Stimulated activated CD4-positive, alpha-beta T cell treated with anti-CD3 and anti-CD28 coated beads, Interleukin-12 subunit alpha, Interleukin-12 subunit beta, amount 100 ng/mL, for 4 hours (primary cell): ENCODE data around the gene TFF1.
"Not testable (repeated sequence)": the region's sequence is repeated elsewhere in the genome, so short reads cannot be mapped to it uniquely, and the experiment has no call there.

ENCODE experiments used
- DNase-seq: peaks from one replicate; pipeline ENCODE4 v3.0.0-alpha.2; 2020

TFF1 gene

GRCh38 chr21:42366292-42367010, at the start of gene TFF1:
TFF1 (minus strand) TSS chr21:42366535; CDS start chr21:42366495, 40 bp downstream.
- DNase-seq: no peak

- peak; percentile 89 for DNase-seq
Measured at GRCh38 chr21:42414928-42415769, 48.8 kb upstream of the TFF1 start.

GRCh38 chr21:42414553-42414927, 48.2 kb upstream of the TFF1 start:
- no peak for DNase-seq

DNA sequence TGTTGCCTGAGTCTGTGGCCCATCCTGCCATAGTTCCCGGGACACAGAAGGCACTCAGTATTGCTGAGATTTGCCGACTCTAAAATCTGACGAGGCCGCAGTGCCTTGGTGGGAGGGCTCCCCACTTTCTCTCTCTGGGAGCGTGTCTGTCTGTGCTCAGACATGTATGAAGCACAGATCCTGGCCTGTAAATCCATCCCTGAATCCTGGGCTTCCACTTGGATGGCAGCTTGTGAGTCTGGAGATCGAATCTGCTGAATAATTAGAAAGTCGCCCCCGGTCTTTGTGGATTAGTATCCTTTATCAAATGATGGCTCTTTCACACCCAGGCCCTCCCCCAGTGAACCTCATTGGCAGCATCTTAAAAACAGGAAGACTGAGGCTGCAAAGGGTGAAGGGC, 47.7 kb upstream of the TFF1 start:
- no peak for DNase-seq

DNA sequence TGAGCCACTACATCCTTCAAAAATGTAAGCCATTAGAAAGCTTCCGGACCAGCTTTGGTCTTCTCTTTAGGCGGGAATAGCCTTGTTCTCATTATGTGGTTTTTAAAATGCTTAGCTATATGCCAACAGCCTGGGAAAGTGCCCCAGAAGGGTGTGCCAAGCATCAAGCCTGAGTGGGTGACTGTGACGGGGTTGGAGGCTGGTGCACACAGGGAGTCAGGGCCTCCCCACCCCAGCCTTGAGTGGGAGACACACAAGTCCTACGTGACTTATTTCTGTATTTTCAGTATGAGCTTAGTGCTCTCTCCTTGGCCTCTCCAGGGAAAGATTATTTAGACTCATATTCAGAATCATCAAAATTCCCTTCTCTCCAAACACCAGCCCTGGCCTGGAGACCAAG, 47.2 kb upstream of the TFF1 start:
- peak; percentile 49 for DNase-seq

DNA sequence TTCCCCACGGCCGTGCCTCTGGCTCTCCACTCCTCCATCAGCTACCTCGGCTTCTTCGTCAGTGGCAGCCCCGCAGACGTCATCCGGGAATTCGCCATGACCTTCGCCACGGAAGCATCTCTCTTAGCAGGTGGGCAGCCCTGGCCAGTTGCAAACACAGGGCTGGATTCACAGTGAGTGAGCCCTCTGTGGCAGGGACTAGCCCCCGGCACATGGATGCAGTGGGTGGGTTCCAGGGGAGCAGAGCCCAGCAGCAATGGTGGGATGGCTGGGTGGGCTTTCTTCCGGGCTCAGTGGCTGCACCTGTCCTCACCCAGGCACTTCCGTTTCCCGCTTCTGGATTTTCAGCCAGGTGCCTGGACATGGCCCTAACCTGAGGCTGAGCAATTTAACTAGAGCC, 46.8 kb upstream of the TFF1 start:
- DNase-seq: no peak

DNA sequence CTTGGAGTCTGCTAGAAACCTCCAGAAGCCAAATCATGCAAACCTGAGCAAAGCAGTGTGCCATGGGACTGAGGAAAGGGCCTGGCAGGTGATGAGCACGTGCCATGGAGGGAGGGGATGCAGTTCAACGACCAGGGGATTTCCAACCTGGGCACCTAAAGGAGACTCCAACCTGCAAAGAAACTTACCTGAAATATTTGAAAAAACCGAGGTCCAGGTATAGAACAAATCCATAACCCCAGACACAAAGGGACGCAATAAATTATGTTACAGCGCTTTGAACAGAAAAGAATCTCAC, 46.2 kb upstream of the TFF1 start:
- no peak for DNase-seq

DNA sequence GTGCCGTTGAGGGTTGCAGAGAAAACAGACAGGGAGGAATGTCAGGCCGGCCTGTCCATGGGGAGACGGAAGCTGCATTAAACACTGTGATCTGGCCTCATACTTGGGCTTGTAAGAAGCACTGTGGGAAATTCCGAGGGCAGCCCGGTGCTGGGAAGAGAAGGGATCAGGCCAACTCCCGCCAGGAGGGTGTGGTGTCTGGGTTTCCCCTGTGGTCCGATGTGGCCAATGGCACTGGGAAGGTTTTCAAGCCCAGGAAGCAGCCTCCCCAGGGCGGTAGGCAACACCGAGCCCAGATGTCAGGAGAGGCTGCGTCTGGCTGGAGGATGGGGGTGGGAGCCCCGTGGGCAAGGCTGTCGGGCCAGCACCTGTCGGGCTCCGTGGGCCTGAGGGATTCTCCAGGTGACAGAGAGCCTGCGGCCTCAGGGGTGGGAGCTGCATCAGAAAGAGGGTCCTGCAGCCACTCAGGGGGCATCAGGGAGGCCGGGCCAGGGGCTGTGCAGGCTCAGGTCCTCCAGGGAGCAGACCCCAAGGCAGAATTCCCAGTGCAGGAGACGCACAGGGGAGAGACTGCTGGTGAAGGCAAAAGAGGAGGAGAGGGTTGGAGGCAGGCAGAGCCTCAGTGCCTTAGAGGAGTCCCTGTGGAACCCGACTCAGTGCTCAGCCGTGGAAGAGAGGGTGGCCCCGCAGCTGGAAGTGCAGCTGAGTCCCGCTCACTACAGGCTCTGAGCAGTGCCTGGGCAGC, 45.7 kb upstream of the TFF1 start:
- DNase-seq: no peak

DNA sequence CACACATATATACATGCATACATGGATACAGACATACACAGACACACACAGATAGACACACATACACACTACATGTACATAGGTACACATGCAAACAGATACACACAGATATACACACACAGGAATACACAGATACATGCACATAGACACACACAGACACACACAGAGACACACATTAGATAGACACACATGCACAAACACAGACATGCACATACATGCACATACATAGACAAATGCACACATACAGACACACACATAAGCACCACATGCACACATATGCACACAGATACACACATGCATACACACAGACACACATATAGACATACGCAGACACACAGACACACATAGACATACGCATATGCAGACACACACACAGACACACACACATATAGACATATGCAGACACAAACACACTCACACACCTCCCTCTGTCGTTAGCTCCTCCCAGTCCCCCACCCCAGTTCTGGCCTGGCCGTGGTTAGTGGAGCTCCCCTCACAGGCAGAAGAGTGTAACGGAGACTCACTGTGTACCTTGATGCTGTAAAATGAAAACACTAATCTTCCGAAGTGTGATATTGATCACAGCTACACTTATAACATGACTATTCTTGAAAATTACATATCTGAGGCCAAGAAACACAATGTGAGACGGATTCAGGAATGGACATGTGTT, 45.0 kb upstream of the TFF1 start:
- DNase-seq: no peak

- no peak for DNase-seq
Measured at GRCh38 chr21:42409366-42409765, 43.0 kb upstream of the TFF1 start.

DNA sequence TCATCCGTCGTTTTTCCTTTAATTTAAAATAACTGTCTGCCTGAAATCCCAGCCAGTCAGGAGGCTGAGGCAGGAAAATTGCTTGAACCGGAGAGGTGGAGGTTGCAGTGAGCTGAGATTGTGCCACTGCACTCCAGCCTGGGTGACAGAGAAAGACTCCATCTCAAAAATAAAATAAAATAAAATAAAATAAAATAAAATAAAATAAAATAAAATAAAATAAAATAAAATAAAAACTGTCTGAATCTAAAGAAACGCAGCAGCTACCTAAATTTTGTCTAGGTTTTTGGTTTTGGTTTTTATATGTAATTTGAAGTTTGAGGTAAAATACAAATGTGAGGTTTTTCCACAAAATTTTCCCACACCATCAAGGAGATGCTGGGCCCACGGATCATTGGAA, 42.4 kb upstream of the TFF1 start:
- DNase-seq: not testable (repeated sequence)

DNA sequence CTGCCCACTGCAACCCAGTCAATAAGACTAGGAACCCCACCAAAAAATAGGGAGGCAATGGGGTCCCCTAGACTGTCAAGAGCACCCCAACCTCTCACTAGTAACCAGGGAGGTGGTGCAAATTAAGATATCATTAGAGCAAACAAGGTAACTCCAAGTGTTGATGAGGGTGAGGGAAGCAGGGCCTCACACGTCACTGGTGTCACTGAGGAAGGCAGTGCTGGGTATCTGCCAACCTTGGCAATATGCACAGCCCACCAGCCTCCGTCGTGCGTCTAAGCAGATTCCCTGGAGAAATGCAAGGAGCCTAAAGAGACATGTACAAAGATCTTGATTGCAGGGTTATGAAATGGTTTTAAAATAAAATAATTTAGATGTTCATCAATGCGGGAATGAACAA, 41.1 kb upstream of the TFF1 start:
- no peak for DNase-seq

GRCh38 chr21:42406866-42407265, 40.5 kb upstream of the TFF1 start:
- no peak for DNase-seq

- peak; percentile 46 for DNase-seq
Measured at GRCh38 chr21:42406201-42406621, 39.9 kb upstream of the TFF1 start.

DNA sequence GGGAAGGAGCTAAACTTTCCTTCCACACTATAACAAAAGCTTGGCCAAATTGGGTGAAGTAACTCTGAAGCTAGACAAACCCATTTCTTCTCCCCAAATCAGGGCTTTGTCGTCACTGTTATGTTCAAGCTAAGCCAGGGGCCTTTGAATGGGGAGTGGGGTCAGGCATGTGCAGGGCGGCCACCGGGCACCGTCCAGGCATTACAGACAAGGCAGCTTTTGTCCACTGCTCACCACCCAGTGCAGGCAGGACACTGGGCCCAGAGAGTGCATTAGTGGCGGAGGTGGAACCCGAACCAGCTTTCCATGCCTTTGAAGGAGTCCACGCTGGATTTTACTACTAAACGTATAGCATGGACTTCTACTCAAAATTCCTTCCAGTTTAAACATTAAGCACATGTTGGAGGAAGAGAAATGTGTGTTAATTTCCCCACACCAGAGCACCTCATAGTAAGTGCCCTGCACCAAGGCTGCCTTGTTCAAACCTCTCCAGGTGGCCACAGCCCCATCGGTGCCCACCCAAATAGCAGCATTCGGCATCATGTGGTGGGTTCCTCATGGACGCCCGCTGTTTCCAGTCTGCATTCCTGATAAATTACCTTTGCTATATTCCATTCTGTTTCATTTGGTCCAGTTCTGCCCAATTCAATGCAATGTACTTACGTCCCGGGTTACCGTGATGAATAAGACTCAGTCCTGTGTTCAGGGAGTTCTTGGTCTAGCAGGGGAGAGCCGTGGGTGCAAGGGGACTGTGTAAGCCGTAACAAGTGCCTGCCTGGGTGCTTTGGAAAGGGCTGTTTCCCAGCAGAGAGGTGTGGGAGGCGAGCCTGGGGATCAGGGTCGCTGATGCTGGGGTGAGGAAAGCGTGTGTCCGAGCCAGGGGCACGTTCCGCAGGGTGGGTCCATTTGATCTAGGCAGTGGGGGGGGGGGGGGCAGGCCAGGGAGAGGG, 39.0 kb upstream of the TFF1 start:
- DNase-seq: no peak

DNA sequence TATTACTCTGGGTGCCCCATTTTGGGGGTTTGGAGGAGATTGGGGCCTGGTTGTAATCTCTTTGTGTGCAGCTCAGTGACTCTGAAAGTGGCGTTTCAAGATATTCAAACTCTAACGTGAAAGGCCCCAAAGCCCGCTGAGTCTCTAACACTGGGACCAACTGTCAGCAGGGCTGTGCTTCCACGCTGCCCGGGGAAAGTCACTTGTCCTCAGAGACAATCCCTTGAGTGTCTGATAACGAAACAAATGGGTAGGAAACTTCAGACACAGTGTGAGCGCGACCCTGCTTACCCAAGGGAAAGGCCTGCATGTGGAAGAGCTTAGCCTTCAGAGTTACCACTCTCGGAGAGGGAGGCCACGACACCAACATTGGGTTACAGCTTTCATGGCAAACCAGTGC, 38.2 kb upstream of the TFF1 start:
- DNase-seq: no peak

GRCh38 chr21:42403611-42404231, 37.4 kb upstream of the TFF1 start, which contains the start of gene UBASH3A:
UBASH3A (plus strand) TSS chr21:42403902; CDS start chr21:42403946, 44 bp downstream.
- DNase-seq: no peak

GRCh38 chr21:42401820-42402251, 35.5 kb upstream of the TFF1 start:
- no peak for DNase-seq

- DNase-seq: no peak
Measured at GRCh38 chr21:42401154-42401553, 34.8 kb upstream of the TFF1 start.

DNA sequence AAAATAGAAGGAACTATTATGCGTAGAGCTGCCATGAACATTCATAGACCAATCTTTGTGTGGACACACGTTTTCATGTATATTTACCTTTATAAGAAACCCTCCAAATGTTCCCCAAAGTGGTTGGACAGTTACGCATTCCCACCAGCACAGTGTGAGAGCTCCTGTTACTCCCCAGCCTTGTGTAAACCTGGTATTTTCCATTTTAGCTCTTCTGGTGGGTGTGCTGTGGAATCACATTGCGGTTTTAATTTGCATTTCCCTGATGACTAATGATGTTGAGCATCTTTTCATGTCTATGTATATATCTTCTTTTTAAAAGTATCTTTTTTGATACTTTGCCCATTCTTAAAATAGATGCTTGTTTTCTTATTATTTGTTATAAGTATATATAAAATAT, 34.2 kb upstream of the TFF1 start:
- DNase-seq: no peak

- DNase-seq: no peak
Measured at GRCh38 chr21:42398436-42399028, 32.2 kb upstream of the TFF1 start.
